Keratinocyte (primary cell): ENCODE data around the gene SBNO1.

Source experiments
- EZH2 ChIP-seq: IDR thresholded peaks from one replicate; pipeline ENCODE4 v1.6.1; 2012; ENCODE audit warnings: inconsistent platforms, mild to moderate bottlenecking, low read length, moderate library complexity
- TF ChIP-seq, protein P1 (sequence below), 3 experiments: IDR thresholded peaks in 1 of 3; conservative IDR thresholded peaks in 1 of 3; optimal IDR thresholded peaks in 1 of 3; 2 replicates in 2 of 3; 3 replicates in 1 of 3; pipeline versions ENCODE3 to v1.5.1; 2011; ENCODE audit warnings: low read length in 3 of 3, mild to moderate bottlenecking in 3 of 3, moderate library complexity in 2 of 3, control low read depth in 1 of 3, inconsistent platforms in 1 of 3; ENCODE audit not compliant: insufficient read depth in 2 of 3; ENCODE audit errors: extremely low read depth in 1 of 3

DNA sequence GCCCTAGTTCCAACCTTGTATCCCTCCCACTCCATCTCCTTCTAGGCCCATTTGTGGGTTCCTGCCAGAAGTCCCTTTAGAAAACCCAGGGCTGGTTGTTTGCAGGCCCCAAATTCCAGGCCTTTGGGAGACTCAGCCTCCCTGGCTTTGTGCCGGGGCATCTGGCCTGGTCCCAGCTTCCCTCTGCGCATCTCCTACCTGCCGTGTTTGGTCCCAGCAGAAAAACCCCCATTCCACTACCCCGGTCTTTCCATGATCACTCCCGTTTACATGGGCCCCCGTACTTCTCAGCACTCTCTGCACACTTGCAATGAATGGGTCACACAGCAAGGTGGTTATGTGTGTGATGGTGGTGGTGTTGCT lies 34.6 kb upstream of the SBNO1 start:
- TF ChIP-seq, protein P1, sequence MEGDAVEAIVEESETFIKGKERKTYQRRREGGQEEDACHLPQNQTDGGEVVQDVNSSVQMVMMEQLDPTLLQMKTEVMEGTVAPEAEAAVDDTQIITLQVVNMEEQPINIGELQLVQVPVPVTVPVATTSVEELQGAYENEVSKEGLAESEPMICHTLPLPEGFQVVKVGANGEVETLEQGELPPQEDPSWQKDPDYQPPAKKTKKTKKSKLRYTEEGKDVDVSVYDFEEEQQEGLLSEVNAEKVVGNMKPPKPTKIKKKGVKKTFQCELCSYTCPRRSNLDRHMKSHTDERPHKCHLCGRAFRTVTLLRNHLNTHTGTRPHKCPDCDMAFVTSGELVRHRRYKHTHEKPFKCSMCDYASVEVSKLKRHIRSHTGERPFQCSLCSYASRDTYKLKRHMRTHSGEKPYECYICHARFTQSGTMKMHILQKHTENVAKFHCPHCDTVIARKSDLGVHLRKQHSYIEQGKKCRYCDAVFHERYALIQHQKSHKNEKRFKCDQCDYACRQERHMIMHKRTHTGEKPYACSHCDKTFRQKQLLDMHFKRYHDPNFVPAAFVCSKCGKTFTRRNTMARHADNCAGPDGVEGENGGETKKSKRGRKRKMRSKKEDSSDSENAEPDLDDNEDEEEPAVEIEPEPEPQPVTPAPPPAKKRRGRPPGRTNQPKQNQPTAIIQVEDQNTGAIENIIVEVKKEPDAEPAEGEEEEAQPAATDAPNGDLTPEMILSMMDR (optimal IDR thresholded peaks at IDR 0.05 in 1 of 3, IDR thresholded peaks at IDR 0.05 in 1 of 3, conservative IDR thresholded peaks at IDR 0.05 in 1 of 3; ENCODE audit: extremely low read depth in 1 of 3, insufficient read depth in 2 of 3, low read length in 3 of 3), result no peak
- no peak for TF ChIP-seq EZH2
